GM04504 (cell line): Measurements from ENCODE around the gene INTS15.
"Not testable (repeated sequence)": the region's sequence is repeated elsewhere in the genome, so short reads cannot be mapped to it uniquely, and the experiment has no call there.

ENCODE experiments used
- DNase-seq: peaks from one replicate; pipeline ENCODE4 v3.0.0-alpha.2; 2012; ENCODE audit warnings: low read depth

The INTS15 gene

GRCh38 chr7:6577369-6578113 lies 12.3 kb upstream of the INTS15 start, which contains the start of gene ZDHHC4:
Gene ZDHHC4 (plus strand): TSS chr7:6577454. CDS start chr7:6580562, 3,108 bp downstream.
- DNase-seq = peak; percentile 66

DNA sequence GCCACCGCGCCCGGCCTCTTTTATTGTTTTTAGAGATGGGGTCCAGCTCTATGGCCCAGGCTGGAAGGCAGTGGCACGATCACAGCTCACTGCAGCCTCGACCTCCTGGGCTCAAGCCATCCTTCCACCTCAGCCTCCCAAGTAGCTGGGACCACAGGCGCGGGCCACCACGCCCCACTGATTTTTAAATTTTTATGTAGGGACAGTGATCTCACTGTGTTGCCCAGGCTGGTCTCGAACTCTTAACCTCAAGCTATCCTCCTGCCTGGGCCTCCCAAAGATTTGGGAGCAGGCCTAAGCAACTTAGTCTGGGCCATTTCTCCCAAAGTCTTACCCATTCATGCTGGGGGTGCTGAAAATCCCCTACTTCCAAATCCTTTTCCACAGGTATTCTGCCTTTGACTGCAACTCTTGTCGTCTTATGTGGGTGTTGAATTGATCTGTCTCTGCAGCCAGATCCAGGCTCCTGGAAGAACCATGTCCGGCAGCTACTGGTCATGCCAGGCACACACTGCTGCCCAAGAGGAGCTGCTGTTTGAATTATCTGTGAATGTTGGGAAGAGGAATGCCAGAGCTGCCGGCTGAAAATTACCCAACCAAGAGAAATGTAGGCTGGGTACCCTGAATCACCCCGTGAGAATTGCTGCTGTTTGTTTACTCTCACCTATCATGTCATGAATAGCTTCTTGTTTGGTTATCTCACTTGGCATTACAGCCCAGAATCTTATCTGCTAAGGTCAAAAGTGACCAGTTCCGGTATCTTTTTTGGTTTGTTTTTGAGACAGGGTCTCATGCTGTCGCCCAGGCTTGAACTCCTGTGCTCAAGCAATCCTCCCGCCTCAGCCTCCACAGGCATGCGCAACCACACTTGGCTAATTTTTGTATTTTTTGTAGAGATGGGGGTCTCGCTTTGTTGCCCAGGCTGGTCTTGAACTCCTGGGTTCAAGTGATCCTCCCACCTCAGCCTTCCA lies 11.4 kb upstream of the INTS15 start:
- DNase-seq = no peak

- DNase-seq = no peak
Measured at GRCh38 chr7:6579446-6579845, 10.4 kb upstream of the INTS15 start.

GRCh38 chr7:6585746-6586432 lies 3.9 kb upstream of the INTS15 start:
- DNase-seq = not testable (repeated sequence)

GRCh38 chr7:6588566-6588965 lies 1.3 kb upstream of the INTS15 start:
- no peak for DNase-seq

DNA sequence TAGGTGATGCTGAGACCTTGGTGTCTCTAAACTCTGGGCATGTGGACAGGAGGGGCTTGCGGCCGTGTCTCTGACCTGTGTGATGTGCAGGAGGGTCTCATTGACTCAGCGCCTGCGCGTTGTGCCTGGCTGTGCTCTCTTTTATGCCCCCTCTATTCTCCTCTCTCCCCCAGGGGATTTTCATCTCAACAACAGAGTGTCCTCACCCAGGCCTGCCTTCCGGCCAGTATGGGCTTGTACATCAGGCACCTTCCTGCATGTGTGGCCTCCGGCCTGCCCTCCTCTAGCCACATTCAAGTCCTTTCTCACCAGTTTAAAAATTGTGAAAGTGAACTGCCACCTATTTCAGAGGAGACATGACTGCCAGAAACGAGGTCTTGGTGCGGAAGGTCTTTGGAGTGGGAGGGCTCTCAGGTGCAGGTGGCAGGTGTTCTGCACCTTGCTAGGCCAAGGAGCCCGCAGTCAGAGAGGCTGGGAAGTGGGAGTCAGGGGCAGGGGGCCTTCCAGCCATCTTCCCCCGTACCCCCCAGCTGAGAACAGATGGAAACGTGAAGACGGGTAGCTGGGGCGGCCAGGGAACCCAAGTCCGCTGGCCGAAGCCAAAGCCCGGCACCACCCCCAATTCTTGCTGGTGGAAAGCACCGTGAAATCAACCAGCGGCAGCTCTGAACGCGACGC lies 531 bp upstream of the INTS15 start:
- DNase-seq = no peak

DNA sequence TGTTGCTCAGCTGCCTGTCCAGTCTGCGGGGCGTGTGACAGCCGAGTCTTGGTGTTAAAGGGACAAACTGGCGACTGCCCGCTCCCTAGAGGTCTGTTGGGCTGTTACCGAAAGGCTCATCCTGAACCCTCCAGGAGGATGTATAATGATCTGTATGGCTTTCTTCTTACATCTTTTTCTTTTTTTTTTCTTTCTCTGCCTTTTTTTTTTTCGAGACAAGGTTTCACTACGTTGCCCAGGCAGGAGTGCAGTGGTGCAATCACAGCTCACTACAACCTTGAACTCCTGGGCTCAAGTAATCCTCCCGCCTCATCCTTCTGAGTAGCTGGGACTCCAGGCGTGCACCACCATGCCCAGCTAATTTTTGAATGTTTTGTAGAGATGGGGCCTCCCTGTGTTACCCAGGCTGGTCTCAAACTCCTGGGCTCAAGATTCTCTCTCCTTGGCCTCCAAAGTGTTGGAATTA lies 857 bp downstream of the INTS15 start:
- DNase-seq = no peak

DNA sequence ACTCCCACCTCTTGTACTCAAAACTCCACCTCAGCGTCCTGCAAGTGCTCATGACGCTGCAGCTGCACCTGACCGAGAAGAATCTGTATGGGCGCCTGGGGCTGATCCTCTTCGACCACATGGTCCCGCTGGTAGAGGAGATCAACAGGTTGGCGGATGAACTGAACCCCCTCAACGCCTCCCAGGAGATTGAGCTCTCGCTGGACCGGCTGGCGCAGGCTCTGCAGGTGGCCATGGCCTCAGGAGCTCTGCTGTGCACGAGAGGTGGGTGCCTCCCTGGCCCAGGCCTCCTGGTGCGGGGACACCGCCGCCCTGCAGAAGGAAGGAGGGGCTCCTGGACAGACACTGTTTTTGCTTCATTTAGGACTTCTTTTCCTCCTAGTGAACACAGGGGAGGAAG lies 10.3 kb downstream of the INTS15 start:
- no peak for DNase-seq

GRCh38 chr7:6604458-6604857 lies 14.6 kb downstream of the INTS15 start:
- DNase-seq = no peak

DNA sequence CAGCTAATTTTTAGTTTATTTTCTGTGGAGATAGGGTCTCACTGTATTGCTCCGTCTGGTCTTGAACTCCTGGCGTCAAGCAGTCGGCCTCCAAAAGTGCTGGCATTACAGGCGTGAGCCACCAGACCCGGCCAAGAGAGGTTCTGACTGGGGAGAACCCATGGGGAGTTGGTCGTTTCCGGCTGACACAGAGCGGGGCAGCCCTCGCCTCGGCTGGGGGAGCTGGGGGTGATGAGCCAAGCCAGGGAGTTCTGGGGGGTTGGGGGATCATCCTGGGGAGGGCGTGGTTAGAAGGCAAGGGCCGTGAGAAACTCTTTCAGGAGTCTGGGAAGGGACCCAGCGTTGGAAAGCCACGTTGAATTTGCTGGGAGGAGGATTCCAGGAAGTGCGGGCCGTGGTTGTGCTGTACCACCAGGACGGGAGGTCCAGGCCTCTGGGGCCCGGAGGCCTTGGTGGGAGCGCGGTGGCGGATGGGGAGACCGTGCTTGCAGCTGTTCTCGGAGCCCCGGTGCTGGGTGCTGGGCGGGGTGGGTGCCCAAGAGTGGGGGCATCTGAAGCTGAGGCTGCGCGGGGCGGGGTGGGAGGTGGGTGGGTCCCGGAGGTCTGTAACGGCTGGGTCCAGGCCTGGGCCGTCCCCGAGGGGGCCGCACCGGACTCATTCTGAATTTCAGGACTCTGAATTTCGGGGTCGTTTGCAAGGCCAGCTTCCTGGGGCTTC lies 17.2 kb downstream of the INTS15 start:
- no peak for DNase-seq

GRCh38 chr7:6607651-6608051 lies 17.8 kb downstream of the INTS15 start:
- DNase-seq = no peak

- DNase-seq = no peak
Measured at GRCh38 chr7:6608081-6608480, 18.3 kb downstream of the INTS15 start.

DNA sequence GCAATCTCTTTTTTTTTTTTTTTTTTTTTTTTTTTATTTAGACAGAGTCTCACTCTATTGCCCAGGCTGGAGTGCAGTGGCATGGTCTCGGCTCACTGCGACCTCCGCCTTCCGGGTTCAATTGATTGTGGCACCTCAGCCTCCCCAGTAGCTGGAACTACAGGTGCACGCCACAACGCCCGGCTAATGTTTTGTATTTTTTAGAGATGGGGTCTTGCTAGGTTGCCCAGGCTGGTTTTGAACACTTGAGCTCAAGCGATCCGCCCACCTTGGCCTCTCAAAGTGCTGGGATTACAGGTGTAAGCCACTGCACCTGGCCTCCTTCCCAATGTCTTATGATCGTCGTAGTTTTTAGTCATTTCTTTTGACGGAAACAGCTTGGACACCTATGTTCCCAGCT lies 19.0 kb downstream of the INTS15 start:
- DNase-seq = no peak

GRCh38 chr7:6612819-6613218 lies 23.0 kb downstream of the INTS15 start:
- DNase-seq = no peak

- no peak for DNase-seq
Measured at GRCh38 chr7:6613706-6614105, 23.9 kb downstream of the INTS15 start.

DNA sequence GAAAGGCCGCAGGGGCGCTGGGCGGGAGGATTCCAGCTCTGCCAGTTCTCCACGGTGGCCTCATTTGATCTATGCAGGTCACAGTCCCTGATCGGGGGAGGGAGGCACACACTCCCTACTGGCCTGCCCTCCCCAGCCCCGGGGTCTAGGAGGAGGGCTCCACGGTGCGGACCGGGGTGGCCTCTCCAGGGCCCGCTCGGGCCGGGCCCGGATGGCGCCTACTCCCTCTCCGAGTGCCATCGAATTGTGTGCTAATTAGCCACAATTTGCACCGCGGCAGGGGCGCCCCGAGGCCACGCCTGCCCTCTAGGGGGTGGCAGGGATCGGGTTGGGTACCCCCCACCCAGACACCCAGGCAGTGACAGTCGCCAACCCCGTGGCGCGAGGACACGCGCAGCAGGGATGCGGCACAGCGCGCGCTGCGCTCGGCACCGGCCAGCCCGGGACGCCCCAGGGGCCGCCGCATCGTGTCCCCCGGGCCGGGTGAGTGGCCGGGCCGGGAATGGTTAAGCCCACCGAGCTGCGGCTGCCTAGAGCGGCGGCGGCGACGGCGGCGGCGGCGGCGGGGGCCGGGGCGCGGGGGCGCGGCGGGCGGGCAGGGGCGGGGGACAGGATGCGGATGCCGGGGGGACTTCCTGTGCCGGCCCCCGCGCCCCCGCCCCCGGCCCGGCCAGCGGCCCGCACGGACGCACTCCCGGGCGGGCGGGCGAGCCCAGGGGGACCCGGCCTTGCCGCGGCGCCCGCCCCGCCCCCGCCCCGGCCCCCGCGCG lies 25.3 kb downstream of the INTS15 start, which contains the start of gene ZNF853:
ZNF853 (plus strand) TSS at position 658 of the 770 bp plus-strand sequence. CDS start 565 bp downstream, outside the sequence.
- no peak for DNase-seq

- no peak for DNase-seq
Measured at GRCh38 chr7:6615723-6616555, 26.1 kb downstream of the INTS15 start.

GRCh38 chr7:6616854-6617643 lies 27.2 kb downstream of the INTS15 start:
- no peak for DNase-seq
